GM18499 (cell line): ENCODE results near the gene ATP6V0A4.
"Not testable (repeated sequence)": the region's sequence is repeated elsewhere in the genome, so short reads cannot be mapped to it uniquely, and the experiment has no call there.

Experiments
- ATAC-seq: cut with Tn5 transposase; IDR thresholded peaks from one replicate; pipeline ENCODE4 v1.9.1; 2021; ENCODE audit warnings: moderate number of reproducible peaks; ENCODE audit not compliant: insufficient read depth, unreplicated experiment

The ATP6V0A4 gene

DNA sequence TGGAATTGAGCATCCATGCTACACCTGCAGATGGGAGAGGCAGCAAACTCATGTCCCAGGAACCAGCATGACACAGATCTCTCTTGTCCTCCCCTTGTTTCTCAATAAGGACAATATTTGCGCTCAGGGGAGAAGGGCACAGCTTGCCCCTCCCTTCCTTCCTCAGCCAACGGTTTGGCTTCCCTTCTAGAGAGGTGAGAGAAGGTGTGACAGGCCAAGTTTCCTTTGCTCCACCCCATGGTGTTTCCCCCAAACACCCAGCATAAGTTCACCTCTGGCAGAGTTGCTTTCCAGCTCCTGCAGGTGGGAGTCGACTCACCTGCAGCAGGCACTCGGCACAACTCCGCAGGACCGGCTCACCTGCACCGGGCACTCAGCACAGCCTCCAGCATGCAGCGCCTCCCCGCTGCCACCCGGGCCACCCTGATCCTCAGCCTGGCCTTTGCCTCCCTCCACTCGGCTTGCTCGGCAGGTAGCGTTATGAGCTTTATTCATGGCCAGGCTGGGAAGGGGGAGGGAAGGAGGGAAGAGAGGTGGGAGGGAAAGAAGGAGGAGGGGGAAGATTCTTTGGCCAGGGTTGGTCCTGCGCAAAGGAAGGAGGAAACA is at the start of gene ATP6V0A4, which contains the start of gene TMEM213:
ATP6V0A4 (minus strand) TSS at position 482 of the 606 bp plus-strand sequence. CDS start 26,949 bp downstream, outside the sequence.
TMEM213 (plus strand) TSS at position 280 of the 606 bp plus-strand sequence; CDS start at position 391, 111 bp downstream.
- no peak for ATAC-seq

DNA sequence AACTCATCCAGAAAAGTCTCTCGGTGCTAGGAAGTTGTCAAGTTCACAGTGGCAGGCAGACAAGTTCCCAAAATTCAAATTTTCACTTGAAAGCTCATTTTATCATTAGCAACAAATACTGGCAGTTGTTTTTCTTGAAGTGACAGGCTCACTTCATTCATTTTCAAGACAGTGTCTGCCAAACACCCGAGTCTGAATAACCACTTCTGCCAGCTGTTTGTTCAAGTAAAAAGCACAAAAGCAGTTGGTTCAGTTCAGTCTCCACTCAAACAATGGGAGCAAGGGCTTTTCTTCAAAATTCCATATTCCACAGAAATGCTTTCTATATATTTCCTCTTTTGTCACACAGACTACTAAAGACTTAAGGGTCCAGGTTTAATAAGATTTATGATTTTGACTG is 47.7 kb upstream of the ATP6V0A4 start:
- no peak for ATAC-seq

DNA sequence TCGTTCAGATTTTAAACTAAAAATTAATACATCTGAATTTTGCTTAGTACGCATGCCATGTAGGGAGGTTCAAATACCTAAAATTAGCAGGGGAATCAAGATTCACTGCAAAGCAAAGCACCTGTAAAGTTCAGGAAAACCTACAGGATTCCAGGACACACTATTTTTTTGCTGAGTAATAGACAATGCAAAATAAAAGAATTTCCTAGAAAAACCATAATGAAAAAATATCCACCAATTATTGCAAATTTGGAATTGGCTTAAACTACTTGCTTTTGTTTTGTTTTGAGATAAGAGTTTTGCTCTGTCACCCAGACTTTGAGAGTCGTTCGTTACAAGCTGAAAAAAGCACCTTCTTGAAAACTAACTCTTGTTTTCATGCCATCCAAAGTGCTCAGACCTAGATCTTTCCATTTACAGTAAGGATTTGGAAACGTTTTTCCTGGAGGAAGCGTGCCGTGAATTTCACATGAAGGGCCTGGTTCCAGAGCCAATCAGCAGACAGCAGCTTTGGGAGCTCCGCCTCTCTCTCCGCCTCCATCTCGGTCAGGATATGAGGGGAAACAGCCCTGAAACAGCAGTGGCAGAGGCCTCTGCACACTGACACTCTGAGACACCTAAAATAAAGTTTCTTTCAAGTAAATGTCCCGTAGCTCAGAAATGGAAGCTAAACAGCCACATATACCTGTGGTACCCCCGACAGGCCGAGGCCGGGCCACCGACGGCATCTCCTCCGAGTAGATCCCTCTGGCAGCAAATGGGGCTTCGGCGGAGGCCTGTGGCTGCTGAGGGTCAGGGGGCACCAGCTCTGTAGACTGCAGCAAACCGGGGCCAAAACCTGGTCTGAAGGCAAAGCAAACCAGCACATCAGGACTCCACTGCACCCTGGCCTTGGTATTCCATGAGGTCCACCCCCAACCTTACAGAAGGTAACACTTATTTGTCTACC is 45.9 kb upstream of the ATP6V0A4 start:
- ATAC-seq = no peak

DNA sequence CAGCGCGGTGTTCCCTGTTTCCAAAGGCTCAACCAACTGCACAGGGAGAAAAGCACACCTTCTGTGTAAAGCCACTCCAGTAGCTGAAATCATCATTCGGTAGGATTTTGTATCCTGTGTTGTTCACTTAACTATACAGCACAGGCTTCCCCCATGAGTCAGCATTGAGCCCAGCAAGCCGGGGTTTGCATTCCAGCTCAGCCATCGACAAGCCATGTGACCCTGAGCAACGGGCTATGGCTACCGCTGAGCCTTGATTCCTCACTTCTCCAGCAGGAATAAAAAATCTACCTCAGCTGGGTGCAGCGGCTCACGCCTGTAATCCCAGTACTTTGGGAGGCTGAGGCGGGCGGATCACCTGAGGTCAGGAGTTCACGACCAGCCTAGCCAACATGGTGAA is 44.1 kb upstream of the ATP6V0A4 start:
- no peak for ATAC-seq

DNA sequence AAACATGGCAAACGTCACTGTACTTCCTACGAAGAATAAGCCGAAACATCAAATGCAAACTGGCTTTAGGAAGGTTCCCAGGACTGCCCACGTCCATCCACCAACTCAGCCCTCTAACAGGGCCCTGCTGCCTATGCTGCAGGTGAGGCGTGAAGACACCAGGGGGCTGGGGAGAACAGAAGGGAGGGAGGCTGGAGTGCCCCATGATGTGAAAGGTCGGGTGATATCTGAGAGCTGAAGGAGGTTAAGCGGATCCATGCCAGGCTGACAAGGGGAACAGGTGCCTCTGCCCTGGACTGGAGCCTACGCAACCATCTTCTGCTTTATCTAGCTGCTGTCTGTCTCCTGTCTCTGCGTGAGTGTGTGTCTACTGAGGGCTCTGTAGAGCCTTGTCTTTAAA is 40.2 kb upstream of the ATP6V0A4 start:
- ATAC-seq = no peak

DNA sequence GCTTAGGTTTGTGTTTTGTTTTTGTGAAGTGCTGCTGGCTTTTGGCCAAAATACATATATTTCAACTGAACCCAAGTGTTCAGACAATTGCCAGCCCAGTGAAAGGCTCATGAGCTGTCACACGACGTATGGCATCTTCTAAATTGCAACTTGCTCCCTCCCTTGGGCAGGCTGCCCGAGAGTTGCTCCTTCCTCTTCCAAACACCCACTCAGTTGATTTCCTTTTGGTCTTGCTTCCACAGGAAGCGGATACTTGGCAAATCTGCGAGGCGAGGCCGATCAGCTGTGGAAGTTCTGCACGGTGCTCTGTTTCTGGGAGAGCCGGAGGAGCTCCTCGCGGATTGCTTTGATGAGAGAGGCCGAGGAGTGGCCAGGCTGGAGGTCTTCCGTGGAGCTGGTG is 39.6 kb upstream of the ATP6V0A4 start:
- ATAC-seq = no peak

DNA sequence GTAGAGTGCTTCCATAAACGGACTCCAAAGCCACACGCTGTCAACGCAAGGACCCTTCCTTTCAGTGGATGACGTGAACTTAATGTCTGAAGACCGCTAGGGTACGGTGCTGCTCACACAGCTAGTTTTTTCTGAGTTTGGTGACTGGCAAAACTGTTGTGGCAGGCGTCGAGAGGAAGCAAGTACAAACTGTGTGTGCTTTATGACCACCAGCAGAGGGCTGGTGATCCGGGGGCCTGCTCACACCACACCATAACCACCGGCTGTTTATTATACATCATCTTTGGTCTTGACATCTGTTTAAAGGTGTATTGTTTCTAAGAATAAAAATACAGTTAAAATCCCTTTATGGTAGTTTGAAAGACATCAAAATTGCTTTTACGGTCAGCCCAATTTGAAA is 37.1 kb upstream of the ATP6V0A4 start:
- no peak for ATAC-seq

DNA sequence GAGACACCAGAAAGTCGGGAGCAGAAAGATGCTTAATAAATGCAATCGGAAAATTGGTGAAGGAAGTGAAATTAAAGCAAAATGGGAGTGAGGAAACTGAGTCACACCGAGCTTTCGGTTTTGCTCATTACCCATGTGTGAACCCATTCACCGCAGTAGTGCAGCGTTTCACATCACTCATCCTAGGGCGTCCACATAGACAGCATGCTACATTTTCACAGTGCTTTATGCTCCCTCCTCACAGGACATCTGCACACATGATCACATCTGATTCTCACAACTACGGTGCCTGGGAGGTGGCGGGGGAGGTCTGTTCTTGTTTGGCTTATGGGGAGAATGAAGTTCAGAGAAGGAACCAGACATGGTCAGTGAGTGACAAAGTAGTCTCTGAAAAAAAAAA is 36.6 kb upstream of the ATP6V0A4 start:
- ATAC-seq = no peak

DNA sequence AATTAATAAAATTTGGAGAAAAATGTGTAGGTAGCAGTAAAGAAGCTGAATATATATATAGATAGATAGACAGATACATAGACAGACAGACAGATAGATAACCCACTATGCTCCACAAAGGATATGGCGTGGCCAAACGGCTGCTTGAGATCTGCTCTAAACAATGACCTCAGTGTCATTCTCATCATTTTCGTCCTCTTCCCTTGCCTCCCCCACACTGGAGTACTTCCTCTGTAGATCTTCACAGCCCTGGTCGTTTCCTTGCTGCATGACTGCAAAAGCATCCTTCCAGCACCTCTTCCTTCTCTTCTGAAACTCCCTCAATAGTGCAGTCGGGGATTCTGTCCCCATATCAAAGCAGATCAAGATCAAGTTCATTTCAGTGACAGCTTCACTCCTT is 35.6 kb upstream of the ATP6V0A4 start:
- no peak for ATAC-seq

DNA sequence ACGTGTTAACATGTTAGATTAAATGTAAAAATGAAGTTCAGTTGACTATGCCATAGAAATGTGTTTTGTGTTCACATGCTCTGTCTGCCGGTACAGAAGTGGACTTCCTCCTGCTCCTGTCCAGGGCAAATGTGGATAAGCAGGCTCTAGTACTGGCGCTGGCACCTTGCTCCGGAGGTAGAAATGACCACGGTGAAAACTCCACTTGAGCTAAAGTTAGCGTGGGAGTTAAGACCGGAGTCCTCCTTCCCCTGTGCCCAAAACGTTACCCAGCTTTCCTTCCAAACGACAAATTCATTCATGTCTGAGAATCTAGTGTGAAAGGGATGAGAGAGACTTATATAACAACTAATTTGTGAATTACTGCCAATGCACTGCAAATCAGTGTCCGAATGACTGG is 35.0 kb upstream of the ATP6V0A4 start:
- ATAC-seq = no peak

DNA sequence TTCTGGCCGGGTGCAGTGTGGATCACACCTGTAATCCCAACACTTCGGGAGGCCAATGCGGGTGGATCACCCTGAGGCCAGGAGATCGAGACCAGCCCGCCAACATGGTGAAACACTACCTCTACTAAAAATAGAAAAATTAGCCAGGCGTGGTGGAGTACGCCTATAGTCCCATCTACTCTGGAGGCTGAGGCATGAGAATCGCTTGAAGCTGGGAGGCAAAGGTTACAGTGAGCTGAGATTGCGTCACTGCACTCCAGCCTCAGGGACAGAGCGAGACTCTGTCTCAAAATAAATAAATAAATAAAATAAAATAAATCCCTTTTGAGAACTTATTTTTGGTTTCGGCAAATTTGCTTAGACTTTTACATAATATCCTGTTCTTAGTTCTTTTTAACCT is 31.3 kb upstream of the ATP6V0A4 start:
- no peak for ATAC-seq

DNA sequence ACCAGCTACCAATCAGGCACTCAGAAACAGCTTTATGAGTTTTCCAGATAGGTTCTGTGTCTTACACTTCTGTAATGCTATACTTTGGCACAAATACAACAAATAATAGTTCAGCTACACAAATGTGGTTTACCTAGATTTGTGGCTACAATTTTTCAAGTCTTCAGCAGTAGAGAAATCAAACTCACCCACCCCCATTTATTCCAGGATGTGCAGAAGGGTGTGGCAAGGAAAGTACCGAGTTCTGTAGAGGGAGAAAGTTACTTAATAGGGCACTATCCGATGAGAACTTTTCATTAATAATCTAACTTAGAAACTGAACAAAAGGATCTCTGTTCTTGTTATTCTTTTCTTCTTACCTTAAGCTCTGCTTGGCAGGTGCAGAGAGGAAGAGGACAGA is 30.3 kb upstream of the ATP6V0A4 start:
- no peak for ATAC-seq

DNA sequence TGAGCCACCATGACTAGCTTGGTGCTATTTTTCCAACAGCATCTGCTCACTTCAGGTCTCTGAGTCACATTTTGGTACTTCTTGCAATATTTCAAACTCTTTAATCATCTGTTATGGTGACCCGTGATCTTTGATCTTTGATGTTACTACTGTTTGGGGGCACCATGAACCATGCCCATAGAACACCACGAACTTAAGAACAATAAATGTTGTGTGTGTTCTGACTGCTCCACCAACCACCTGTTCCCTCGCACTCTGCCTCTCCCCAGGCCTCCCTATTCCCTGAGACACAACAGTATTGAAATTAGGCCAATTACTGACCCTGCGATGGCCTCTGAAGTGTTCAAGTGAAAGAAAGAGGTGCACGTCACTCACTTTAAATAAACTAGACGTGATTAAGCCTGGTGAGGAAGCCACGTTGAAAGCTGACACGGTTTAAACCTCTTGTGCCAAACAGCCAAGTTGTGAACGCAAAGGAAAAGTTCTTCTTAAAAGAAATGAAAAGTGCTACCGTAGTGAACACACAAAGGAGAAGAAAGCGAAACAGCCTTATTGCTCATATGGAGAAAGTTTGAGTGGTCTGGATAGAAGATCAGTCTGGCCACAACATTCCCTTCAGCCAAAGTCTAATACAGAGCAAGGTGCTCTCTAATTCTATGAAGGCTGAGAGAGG is 27.2 kb upstream of the ATP6V0A4 start:
- no peak for ATAC-seq

DNA sequence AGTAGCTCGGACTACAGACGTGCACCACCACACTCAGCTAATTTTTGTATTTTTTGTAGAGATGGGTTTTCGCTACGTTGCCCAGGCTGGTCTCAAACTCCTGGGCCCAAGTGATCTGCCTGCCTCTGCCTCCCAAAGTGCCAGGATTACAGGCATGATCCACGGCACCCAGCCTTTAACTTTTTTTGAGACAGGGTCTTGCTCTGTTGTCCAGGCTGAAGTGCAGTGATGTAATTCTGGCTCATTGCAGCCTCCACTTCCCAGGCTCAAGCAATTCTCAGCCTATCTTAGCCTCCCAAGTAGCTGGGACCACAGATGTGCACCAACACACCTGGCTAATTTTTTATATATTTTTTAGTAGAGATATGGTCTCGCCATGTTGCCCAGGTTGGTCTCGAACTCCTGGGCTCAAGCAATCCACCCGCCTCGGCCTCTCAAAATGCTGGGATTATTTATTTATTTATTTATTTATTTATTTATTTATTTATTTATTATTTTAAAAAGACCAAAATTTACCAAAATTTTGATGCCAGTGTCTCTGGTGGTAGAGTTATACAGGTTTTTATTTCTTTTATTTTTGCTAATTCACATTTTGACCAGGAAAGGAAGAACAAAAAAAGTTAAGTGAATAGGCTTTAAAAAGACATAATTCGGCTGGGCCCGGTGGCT is 25.0 kb upstream of the ATP6V0A4 start:
- no peak for ATAC-seq

DNA sequence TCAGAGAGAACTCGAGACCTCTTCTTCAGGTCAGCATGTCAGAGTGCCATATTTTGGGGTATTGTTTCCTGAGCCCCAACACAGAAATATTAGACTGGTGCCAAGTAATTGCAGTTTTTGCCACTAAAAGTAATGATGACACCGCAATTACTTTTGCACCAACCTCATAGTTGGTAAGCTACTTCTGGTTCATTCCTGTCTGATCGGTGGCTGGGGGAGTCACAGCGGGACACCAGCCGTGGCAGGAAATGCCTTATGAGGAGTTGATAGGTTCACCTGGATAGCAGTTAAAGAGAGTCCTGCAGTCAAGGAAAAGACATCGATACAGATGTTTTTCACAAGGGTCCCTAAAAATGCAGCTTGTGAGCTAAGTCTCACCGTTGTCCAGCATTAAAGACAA is 23.9 kb upstream of the ATP6V0A4 start:
- ATAC-seq = no peak

DNA sequence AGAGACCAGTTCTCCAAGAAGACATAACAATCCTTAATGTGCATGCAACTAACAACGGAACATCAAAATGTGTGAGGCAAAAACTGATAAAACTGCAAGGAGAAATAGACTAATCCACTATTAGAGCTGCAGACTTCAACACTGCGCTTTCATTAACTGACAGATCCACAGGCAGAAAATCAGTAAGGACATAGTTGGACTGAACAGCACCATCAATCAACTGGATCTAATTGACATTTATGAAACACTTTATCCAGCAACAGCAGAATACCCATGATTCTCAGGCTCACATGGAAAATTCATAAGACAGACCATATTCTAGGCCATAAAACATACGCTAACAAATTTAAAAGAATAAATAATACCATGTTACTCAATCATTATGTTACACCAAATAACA is 21.6 kb upstream of the ATP6V0A4 start:
- no peak for ATAC-seq

DNA sequence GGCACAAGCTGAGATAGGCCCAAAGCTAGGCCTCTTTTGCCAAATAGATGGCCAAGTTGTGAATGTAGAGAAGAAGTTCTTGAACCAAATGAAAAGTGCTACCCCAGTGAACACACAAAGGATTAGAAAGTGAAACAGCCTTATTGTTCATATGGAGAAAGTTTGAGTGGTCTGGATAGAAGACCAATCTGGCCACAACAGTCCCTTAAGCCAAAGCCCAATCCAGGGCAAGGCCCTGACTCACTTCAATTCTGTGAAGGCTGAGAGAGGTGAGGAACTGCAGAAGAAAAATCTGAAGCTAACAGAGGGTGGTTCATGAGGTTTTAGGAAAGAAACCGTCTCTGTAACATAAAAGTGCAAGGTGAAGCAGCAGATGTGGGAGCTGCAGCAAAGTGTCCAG is 18.7 kb upstream of the ATP6V0A4 start:
- no peak for ATAC-seq

DNA sequence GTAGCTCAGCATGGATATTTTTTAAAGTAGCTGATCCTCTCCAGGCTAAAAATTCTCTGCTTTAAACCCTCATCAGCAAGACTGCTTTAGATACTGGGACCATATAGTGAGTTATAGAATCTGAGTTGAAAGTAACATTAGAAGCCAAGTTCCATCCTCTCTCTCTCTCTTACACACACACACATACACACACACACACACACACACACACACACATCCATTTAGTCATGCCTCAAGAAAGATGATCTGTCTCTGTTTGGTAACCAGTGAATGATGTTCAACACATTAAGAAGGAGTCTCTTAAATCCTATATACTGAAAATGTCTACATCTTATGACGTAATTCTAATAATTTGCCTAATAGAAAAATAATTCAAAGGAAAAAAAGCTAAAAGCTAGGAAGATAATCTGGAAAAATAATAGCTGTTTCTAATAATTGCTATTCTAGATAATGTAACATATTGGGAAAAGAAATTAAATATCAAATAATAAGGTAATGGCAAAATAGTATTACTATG is 16.9 kb upstream of the ATP6V0A4 start:
- ATAC-seq = no peak

DNA sequence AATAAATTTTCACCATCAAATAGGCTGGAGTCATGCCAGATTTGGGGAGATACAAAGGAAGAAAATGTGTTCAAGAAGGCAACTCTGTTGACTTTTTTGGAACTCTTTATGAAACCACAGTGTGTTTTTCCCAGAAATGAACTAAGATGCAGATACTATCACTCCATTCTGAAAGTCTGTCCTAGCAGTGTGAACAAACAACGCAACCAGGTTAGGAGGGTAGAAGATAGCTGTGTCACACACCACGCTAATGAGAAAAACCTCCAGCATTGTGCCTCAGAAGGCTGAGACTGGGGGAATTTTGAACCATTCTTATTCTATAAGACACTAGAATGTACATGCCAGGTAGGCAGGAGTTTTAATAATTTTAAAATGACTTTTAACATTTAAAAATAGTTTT is 15.9 kb upstream of the ATP6V0A4 start:
- ATAC-seq = no peak

DNA sequence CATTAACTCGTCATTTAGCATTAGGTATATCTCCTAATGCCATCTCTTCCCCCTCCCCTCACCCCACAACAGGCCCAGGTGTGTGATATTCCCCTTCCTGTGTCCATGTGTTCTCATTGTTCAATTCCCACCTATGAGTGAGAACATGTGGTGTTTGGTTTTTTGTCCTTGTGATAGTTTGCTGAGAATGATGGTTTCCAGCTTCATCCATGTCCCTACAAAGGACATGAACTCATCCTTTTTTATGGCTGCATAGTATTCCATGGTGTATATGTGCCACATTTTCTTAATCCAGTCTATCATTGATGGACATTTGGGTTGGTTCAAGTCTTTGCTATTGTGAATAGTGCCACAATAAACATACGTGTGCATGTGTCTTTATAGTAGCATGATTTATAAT is 13.3 kb upstream of the ATP6V0A4 start:
- not testable (repeated sequence) for ATAC-seq
